ENCODE measurements around the gene MYO5B. TPM values are rescaled to one million over a fixed set of nuclear protein-coding genes. Genes with fewer than 3 reads are reported as not detected.

The MYO5B gene
- total and polyA plus RNA-seq, 7 experiments from 2014 or later = 0.02 to 0.04 TPM; not detected in 5

GRCh38 chr18:49814147-49814499 lies 380.8 kb downstream of the MYO5B start:
- Histone ChIP-seq H3K4me1 (ENCODE audit: control insufficient read depth in 2 of 2, insufficient read depth in 2 of 2, low read length in 2 of 2) (peaks cover 26 to 45% of the 10 kb centered on the region in 2 donors), H3K4me3 (ENCODE audit: low read length) (peak overlapping the region; percentile 87), H3K36me3 (ENCODE audit: control insufficient read depth in 2 of 3, insufficient read depth in 3 of 3, low read length in 3 of 3) (peaks cover 0 to 9% (median 0%) of the 10 kb centered on the region in 3 experiments), H3K9me3 (ENCODE audit: control insufficient read depth in 2 of 3, low read length in 3 of 3) (peaks cover 0 to 5% (median 0%) of the 10 kb centered on the region in 3 experiments), H3K27ac (ENCODE audit: low read depth, low read length) (peak overlapping the region; percentile 90), H3K27me3 (ENCODE audit: control insufficient read depth in 2 of 2, insufficient read depth in 2 of 2, low read length in 2 of 2) (no peaks in the 10 kb centered on the region)
- CTCF ChIA-PET = no interaction called here
- peak overlapping the region; percentile 89 to 99 (median 96) for H3K4me3 Mint-ChIP-seq
- peaks cover 0 to 14% (median 11%) of the 10 kb centered on the region in 11 donors for H3K9me3 Mint-ChIP-seq
- peak; percentile 44 for ATAC-seq
- POLR2A ChIA-PET = interaction anchor here (0.6 to 1.4 kb wide), 3 partner anchors 49 to 327 kb away, joined by 3 to 7 read pairs (median 4); partner anchors contain the start of gene C18orf32
- H3K36me3 Mint-ChIP-seq = peaks cover 6 to 52% (median 15%) of the 10 kb centered on the region in 5 donors
- H3K4me1 Mint-ChIP-seq = peaks cover 45 to 75% (median 65%) of the 10 kb centered on the region in 7 donors
- peak overlapping the region; percentile 91 to 99 (median 97) for H3K27ac Mint-ChIP-seq
- intact Hi-C loops (cut with micrococcal nuclease) = loop anchor here (1.0 to 10.0 kb wide), 11 partner anchors 354 to 1883 kb away; partner anchors contain the start of genes CXXC1 (in 2 of the 2), SKA1 (in 2 of the 2), CTIF (in 1 of the 2) and DYM (in 1 of the 2)
- no peaks in the 10 kb centered on the region for H3K27me3 Mint-ChIP-seq
- peak in 1 of 9 donors; percentile 38 for DNase-seq

- H3K4me1 ChIP-seq (ENCODE audit: control insufficient read depth in 2 of 2, insufficient read depth in 2 of 2, low read length in 2 of 2) = peaks cover 20 to 39% of the 10 kb centered on the region in 2 donors
- Mint-ChIP-seq H3K27ac (peak within 1 kb of the TSS; percentile 91 to 99 (median 97)), H3K9me3 (peaks cover 0 to 20% (median 13%) of the 10 kb centered on the region in 11 donors), H3K4me3 (peak within 1 kb of the TSS; percentile 89 to 99 (median 96)), H3K27me3 (no peaks in the 10 kb centered on the region), H3K36me3 (peaks cover 10 to 58% (median 19%) of the 10 kb centered on the region in 5 donors), H3K4me1 (peaks cover 42 to 70% (median 63%) of the 10 kb centered on the region in 7 donors)
- H3K27ac ChIP-seq (ENCODE audit: low read depth, low read length) = peak within 1 kb of the TSS; percentile 90
- peak within 1 kb of the TSS; percentile 87 for H3K4me3 ChIP-seq (ENCODE audit: low read length)
- peak; percentile 48 to 87 (median 60) for DNase-seq
- peaks cover 0 to 7% (median 0%) of the 10 kb centered on the region in 3 experiments for H3K9me3 ChIP-seq (ENCODE audit: control insufficient read depth in 2 of 3, low read length in 3 of 3)
- POLR2A ChIA-PET = interaction anchor here (0.6 to 1.4 kb wide), 4 partner anchors 49 to 327 kb away, joined by 3 to 7 read pairs (median 4); partner anchors contain the start of gene C18orf32
- no peaks in the 10 kb centered on the region for H3K27me3 ChIP-seq (ENCODE audit: control insufficient read depth in 2 of 2, insufficient read depth in 2 of 2, low read length in 2 of 2)
- peak; percentile 93 for ATAC-seq
- intact Hi-C loops (cut with micrococcal nuclease) = loop anchor here (1.0 to 10.0 kb wide), 19 partner anchors 25 to 1883 kb away; partner anchors contain the start of genes CXXC1 (in 2 of the 2), DYM (in 2 of the 2), RPL17 (in 2 of the 2) and SKA1 (in 2 of the 2)
- CTCF ChIA-PET = no interaction called here
- peaks cover 0 to 9% (median 0%) of the 10 kb centered on the region in 3 experiments for H3K36me3 ChIP-seq (ENCODE audit: control insufficient read depth in 2 of 3, insufficient read depth in 3 of 3, low read length in 3 of 3)
Observed at GRCh38 chr18:49813319-49814146, 381.4 kb downstream of the MYO5B start, which contains the start of gene ACAA2. TSS of gene ACAA2 (minus strand) at chr18:49813533. CDS start at chr18:49813484, 49 bp downstream.

- peak overlapping the region; percentile 83 to 99 (median 96) for H3K27ac Mint-ChIP-seq
- Histone ChIP-seq H3K4me1 (ENCODE audit: control insufficient read depth in 2 of 2, insufficient read depth in 2 of 2, low read length in 2 of 2) (peaks cover 15 to 33% of the 10 kb centered on the region in 2 donors), H3K36me3 (ENCODE audit: control insufficient read depth in 2 of 3, insufficient read depth in 3 of 3, low read length in 3 of 3) (peaks cover 0 to 9% (median 0%) of the 10 kb centered on the region in 3 experiments), H3K27ac (ENCODE audit: low read depth, low read length) (peak overlapping the region; percentile 90), H3K27me3 (ENCODE audit: control insufficient read depth in 2 of 2, insufficient read depth in 2 of 2, low read length in 2 of 2) (no peaks in the 10 kb centered on the region), H3K4me3 (ENCODE audit: low read length) (peak overlapping the region; percentile 87), H3K9me3 (ENCODE audit: control insufficient read depth in 2 of 3, low read length in 3 of 3) (peaks cover 0 to 7% (median 0%) of the 10 kb centered on the region in 3 experiments)
- CTCF ChIA-PET = no interaction called here
- peaks cover 14 to 58% (median 24%) of the 10 kb centered on the region in 5 donors for H3K36me3 Mint-ChIP-seq
- POLR2A ChIA-PET = interaction anchor here (1.4 kb wide), 1 partner anchor 322 kb away, joined by 4 read pairs; no protein-coding TSS in a partner anchor
- no peaks in the 10 kb centered on the region for H3K27me3 Mint-ChIP-seq
- peaks cover 39 to 65% (median 60%) of the 10 kb centered on the region in 7 donors for H3K4me1 Mint-ChIP-seq
- peaks cover 0 to 25% (median 16%) of the 10 kb centered on the region in 11 donors for H3K9me3 Mint-ChIP-seq
- peak; percentile 4 for ATAC-seq
- peak overlapping the region; percentile 89 to 99 (median 96) for H3K4me3 Mint-ChIP-seq
- DNase-seq = peak in 1 of 9 donors; percentile 8
- intact Hi-C loops (cut with micrococcal nuclease) = loop anchor here (1.0 to 10.0 kb wide), 17 partner anchors 25 to 1386 kb away; partner anchors contain the start of genes RPL17 (in 2 of the 2), SKA1 (in 2 of the 2), C18orf32 (in 1 of the 2) and CTIF (in 1 of the 2)
Observed at GRCh38 chr18:49813069-49813318, 382.0 kb downstream of the MYO5B start.

- peaks cover 35 to 60% (median 55%) of the 10 kb centered on the region in 7 donors for H3K4me1 Mint-ChIP-seq
- peak overlapping the region; percentile 59 to 99 (median 96) for H3K27ac Mint-ChIP-seq
- H3K9me3 Mint-ChIP-seq = peaks cover 0 to 30% (median 16%) of the 10 kb centered on the region in 11 donors
- ChIA-PET CTCF (no interaction called here), POLR2A (interaction anchor here (1.1 to 1.4 kb wide), 2 partner anchors 24 to 321 kb away, joined by 3 to 4 read pairs; no protein-coding TSS in a partner anchor)
- peak overlapping the region; percentile 89 to 99 (median 96) for H3K4me3 Mint-ChIP-seq
- Histone ChIP-seq H3K27me3 (ENCODE audit: control insufficient read depth in 2 of 2, insufficient read depth in 2 of 2, low read length in 2 of 2) (no peaks in the 10 kb centered on the region), H3K4me1 (ENCODE audit: control insufficient read depth in 2 of 2, insufficient read depth in 2 of 2, low read length in 2 of 2) (peaks cover 10 to 28% of the 10 kb centered on the region in 2 donors), H3K9me3 (ENCODE audit: control insufficient read depth in 2 of 3, low read length in 3 of 3) (peaks cover 0 to 7% (median 0%) of the 10 kb centered on the region in 3 experiments), H3K27ac (ENCODE audit: low read depth, low read length) (peak overlapping the region; percentile 90), H3K36me3 (ENCODE audit: control insufficient read depth in 2 of 3, insufficient read depth in 3 of 3, low read length in 3 of 3) (peaks cover 0 to 9% (median 0%) of the 10 kb centered on the region in 3 experiments), H3K4me3 (ENCODE audit: low read length) (peak overlapping the region; percentile 87)
- ATAC-seq (no peak), DNase-seq (no peak)
- H3K36me3 Mint-ChIP-seq = peaks cover 14 to 57% (median 26%) of the 10 kb centered on the region in 5 donors
- intact Hi-C loops (cut with micrococcal nuclease) = loop anchor here (1.0 to 10.0 kb wide), 18 partner anchors 8 to 1386 kb away; partner anchors contain the start of genes RPL17 (in 2 of the 2), SKA1 (in 2 of the 2), C18orf32 (in 1 of the 2) and CTIF (in 1 of the 2)
- H3K27me3 Mint-ChIP-seq = no peaks in the 10 kb centered on the region
Observed at GRCh38 chr18:49812286-49813068, 382.5 kb downstream of the MYO5B start.

GRCh38 chr18:49811151-49811938 lies 383.6 kb downstream of the MYO5B start:
- peaks cover 0 to 9% (median 0%) of the 10 kb centered on the region in 3 experiments for H3K36me3 ChIP-seq (ENCODE audit: control insufficient read depth in 2 of 3, insufficient read depth in 3 of 3, low read length in 3 of 3)
- no peak overlapping the region for H3K4me3 ChIP-seq (ENCODE audit: low read length)
- POLR2A ChIA-PET = interaction anchor here (0.5 to 1.1 kb wide), 3 partner anchors 23 to 457 kb away, joined by 3 read pairs; partner anchors contain the start of gene DYM
- CTCF ChIA-PET = no interaction called here
- H3K4me1 ChIP-seq (ENCODE audit: control insufficient read depth in 2 of 2, insufficient read depth in 2 of 2, low read length in 2 of 2) = peaks cover 4 to 25% of the 10 kb centered on the region in 2 donors
- H3K9me3 ChIP-seq (ENCODE audit: control insufficient read depth in 2 of 3, low read length in 3 of 3) = peaks cover 0 to 7% (median 0%) of the 10 kb centered on the region in 3 experiments
- no peaks in the 10 kb centered on the region for H3K27me3 ChIP-seq (ENCODE audit: control insufficient read depth in 2 of 2, insufficient read depth in 2 of 2, low read length in 2 of 2)
- DNase-seq (no peak), ATAC-seq (no peak)
- Mint-ChIP-seq H3K4me3 (peak overlapping the region in 7 of 10 donors; percentile 26 to 99 (median 51)), H3K27ac (peak overlapping the region in 1 of 9 donors; percentile 50), H3K4me1 (peaks cover 32 to 57% (median 54%) of the 10 kb centered on the region in 7 donors), H3K36me3 (peaks cover 14 to 55% (median 26%) of the 10 kb centered on the region in 5 donors), H3K27me3 (no peaks in the 10 kb centered on the region), H3K9me3 (peaks cover 0 to 30% (median 16%) of the 10 kb centered on the region in 11 donors)
- intact Hi-C loops (cut with micrococcal nuclease) = loop anchor here (5.0 to 10.0 kb wide), 8 partner anchors 476 to 1386 kb away; partner anchors contain the start of genes SKA1 (in 2 of the 2), CTIF (in 1 of the 2), CXXC1 (in 1 of the 2) and MEX3C (in 1 of the 2)
- no peak overlapping the region for H3K27ac ChIP-seq (ENCODE audit: low read depth, low read length)

All from naive thymus-derived CD4-positive, alpha-beta T cell (primary cell).